Lower lobe of right lung (tissue), 2 donors: ENCODE data around the gene GPT2. TPM values are rescaled to one million over a fixed set of nuclear protein-coding genes. Genes with fewer than 3 reads are reported as not detected.
"Not testable (repeated sequence)": the region's sequence is repeated elsewhere in the genome, so short reads cannot be mapped to it uniquely, and the experiment has no call there.

Source experiments
- ATAC-seq, 2 donors: fragments of 200-7000 bp; cut with Tn5 transposase; one replicate each; pipeline ENCODE4 v1.9.1; 2020 to 2022; ENCODE audit warnings: mild to moderate bottlenecking in 2 of 2, moderate library complexity in 2 of 2
- DNase-seq: peaks from one replicate; pipeline ENCODE4 v3.0.0-alpha.2; 2020
- H3K27ac ChIP-seq: fragments of 200-600 bp; one replicate; pipeline ENCODE4 v1.8.0; 2022
- H3K27me3 ChIP-seq: fragments of 200-600 bp; one replicate; pipeline ENCODE4 v1.8.0; 2022; ENCODE audit warnings: low read depth
- H3K36me3 ChIP-seq: fragments of 200-600 bp; one replicate; pipeline ENCODE4 v1.8.0; 2022; ENCODE audit warnings: mild to moderate bottlenecking
- H3K4me1 ChIP-seq: fragments of 200-600 bp; one replicate; pipeline ENCODE4 v1.8.0; 2022
- H3K4me3 ChIP-seq: fragments of 200-600 bp; one replicate; pipeline ENCODE4 v1.8.0; 2022; ENCODE audit warnings: mild to moderate bottlenecking
- H3K9me3 ChIP-seq: fragments of 200-600 bp; one replicate; pipeline ENCODE4 v1.8.0; 2022
- CTCF ChIP-seq: fragments of 200-600 bp; IDR thresholded peaks from one replicate; pipeline ENCODE4 v1.8.0; 2022; ENCODE audit warnings: antibody characterized with exemption, mild to moderate bottlenecking
- intact Hi-C: fragments of 100-400 bp; cut with DNase I; formaldehyde crosslinking; loops from one replicate; pipeline ENCODE4 v1.11.0; 2022
- total RNA-seq: library from RNA; stranded (reverse); fragmentation: NEBNext Ultra II Directional; extraction: Animal tissue kit (Norgen Biotek cat#: 25700); gene quantifications from one replicate; pipeline ENCODE4 v1.2.1, GENCODE V29; 2021
- donor health status: DM: no; HTN: yes; CAD: no; lungs with severe emphysema.

The GPT2 gene
- total RNA-seq, 1 donor from 2014 or later = 4.8 TPM

GRCh38 chr16:46858151-46858550, 26.0 kb upstream of the GPT2 start:
- intact Hi-C loops = no loop called here
- Histone ChIP-seq H3K9me3 (no peaks in the 10 kb centered on the region), H3K4me3 (no peak overlapping the region), H3K27ac (no peak overlapping the region), H3K27me3 (no peaks in the 10 kb centered on the region), H3K4me1 (no peaks in the 10 kb centered on the region), H3K36me3 (no peaks in the 10 kb centered on the region)
- no peak for ATAC-seq
- no peak for DNase-seq
- TF ChIP-seq CTCF = no peak

GRCh38 chr16:46859719-46860152, 24.4 kb upstream of the GPT2 start:
- Histone ChIP-seq H3K36me3 (no peaks in the 10 kb centered on the region), H3K27ac (no peak overlapping the region), H3K4me1 (no peaks in the 10 kb centered on the region), H3K4me3 (no peak overlapping the region), H3K27me3 (no peaks in the 10 kb centered on the region), H3K9me3 (no peaks in the 10 kb centered on the region)
- TF ChIP-seq CTCF = no peak
- DNase-seq = no peak
- intact Hi-C loops = no loop called here
- ATAC-seq = peak; percentile 23 to 45

GRCh38 chr16:46862555-46863447, 21.4 kb upstream of the GPT2 start:
- Histone ChIP-seq H3K9me3 (no peaks in the 10 kb centered on the region), H3K4me1 (no peaks in the 10 kb centered on the region), H3K36me3 (no peaks in the 10 kb centered on the region), H3K27ac (no peak overlapping the region), H3K4me3 (no peak overlapping the region), H3K27me3 (no peaks in the 10 kb centered on the region)
- TF ChIP-seq CTCF = no peak
- intact Hi-C loops = no loop called here
- ATAC-seq (no peak), DNase-seq (no peak)

- no peak for TF ChIP-seq CTCF
- Histone ChIP-seq H3K9me3 (no peaks in the 10 kb centered on the region), H3K27ac (no peak overlapping the region), H3K27me3 (no peaks in the 10 kb centered on the region), H3K4me1 (no peaks in the 10 kb centered on the region), H3K4me3 (no peak overlapping the region), H3K36me3 (no peaks in the 10 kb centered on the region)
- DNase-seq (no peak), ATAC-seq (no peak)
- intact Hi-C loops = no loop called here
Observed at GRCh38 chr16:46866286-46866685, 17.9 kb upstream of the GPT2 start.

- H3K27me3 ChIP-seq, ATAC-seq, DNase-seq, H3K9me3 ChIP-seq, H3K4me1 ChIP-seq, intact Hi-C loops, H3K36me3 ChIP-seq, H3K27ac ChIP-seq, H3K4me3 ChIP-seq: not testable (repeated sequence)
Observed at GRCh38 chr16:46867486-46867885, 16.7 kb upstream of the GPT2 start.

- ATAC-seq, DNase-seq, intact Hi-C loops, H3K9me3 ChIP-seq, H3K27me3 ChIP-seq, H3K27ac ChIP-seq, H3K4me1 ChIP-seq, H3K4me3 ChIP-seq, H3K36me3 ChIP-seq: not testable (repeated sequence)
Observed at GRCh38 chr16:46868891-46869290, 15.3 kb upstream of the GPT2 start.
